NCI-H510A treated with DMSO at 0.1 percent for 48 hours (cell line): Measurements from ENCODE around the gene TMEM79.

Source experiments
- DNase-seq: peaks from one replicate; lab custom pipeline; 2025; lab: John Stamatoyannopoulos, UW

Gene TMEM79

GRCh38 chr1:156284112-156284511, at the start of gene TMEM79:
Gene TMEM79 (plus strand): TSS chr1:156284325. CDS start chr1:156285227, 902 bp downstream.
- DNase-seq, result peak; percentile 83

DNA sequence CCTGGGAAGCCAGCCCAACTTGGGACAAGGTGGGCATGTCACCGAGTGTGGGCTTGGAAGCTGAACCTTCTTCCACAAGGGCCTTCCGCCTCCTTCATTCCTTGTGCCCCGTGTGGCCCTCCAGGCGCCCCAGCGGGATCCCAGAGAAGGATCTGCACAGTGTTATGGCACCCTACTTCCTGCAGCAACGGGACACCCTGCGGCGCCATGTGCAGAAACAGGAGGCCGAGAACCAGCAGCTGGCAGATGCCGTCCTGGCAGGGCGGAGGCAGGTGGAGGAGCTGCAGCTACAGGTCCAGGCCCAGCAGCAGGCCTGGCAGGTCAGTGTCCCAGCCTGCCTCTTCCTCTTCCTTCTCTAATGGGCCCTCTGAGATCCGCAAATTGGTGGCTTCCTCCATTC, 48.0 kb upstream of the TMEM79 start:
- DNase-seq, result no peak

DNA sequence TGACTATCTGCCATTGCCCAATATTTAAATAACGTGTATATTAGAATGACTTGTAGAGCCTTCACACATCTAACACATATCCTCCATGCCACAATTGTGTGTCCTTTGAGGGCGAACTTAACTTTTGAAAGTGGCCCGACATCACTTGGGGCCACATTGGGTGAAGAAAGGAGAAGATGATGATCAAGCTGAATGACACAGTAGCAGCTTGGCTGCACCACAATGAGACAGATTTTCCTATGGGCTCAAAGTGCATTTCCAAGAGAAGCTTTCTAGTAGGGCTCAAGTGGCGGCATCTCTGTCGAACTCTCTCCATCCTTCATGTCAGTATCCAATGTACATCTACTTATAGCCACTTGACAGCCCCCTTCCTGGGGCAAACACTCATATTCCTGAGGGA, 45.9 kb upstream of the TMEM79 start:
- no peak for DNase-seq

DNA sequence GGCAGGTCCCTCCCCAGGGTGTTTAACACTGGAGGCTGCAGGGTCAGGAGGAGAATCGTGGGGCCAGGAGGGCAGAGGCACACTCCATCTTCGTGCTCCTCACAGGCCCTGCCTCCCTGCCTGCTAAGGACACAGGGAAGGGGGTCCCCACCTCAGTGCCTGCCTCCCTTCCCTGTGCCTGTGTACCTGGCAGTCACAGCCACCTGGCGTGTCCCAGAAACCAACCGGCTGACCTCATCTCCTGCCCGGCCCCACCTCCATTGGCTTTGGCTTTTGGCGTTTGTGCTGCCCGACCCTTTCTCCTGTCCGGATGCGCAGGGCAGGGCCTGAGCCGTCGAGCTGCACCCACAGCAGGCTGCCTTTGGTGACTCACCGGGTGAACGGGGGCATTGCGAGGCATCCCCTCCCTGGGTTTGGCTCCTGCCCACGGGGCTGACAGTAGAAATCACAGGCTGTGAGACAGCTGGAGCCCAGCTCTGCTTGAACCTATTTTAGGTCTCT, 42.8 kb upstream of the TMEM79 start:
- no peak for DNase-seq

GRCh38 chr1:156241926-156242325, 42.2 kb upstream of the TMEM79 start, which contains the start of gene BGLAP:
Gene BGLAP (plus strand): TSS chr1:156242184. CDS start chr1:156242232, 48 bp downstream.
- DNase-seq, result no peak

- DNase-seq, result no peak
These were observed 41.4 kb upstream of the TMEM79 start for GRCh38 chr1:156242738-156243137.

DNA sequence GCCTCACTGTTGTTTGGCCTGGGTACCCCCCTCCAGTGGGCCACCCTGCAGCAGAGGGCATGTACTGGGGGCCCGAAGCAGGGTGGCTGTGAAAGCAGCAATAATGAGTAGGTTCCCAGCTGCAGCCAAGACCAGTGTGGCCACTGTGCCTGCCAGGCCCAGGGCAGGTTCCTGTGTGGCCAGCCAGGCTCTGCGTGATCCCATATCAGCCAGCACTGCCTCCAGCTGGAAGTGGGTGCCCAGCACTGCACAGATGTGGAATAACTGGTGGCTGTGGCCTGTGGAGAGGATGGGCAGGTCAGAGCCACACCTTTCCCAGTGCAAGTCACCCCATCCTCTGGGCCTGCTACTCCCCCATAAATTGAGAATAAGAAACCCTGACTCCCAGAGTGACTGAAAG, 40.0 kb upstream of the TMEM79 start:
- no peak for DNase-seq

DNA sequence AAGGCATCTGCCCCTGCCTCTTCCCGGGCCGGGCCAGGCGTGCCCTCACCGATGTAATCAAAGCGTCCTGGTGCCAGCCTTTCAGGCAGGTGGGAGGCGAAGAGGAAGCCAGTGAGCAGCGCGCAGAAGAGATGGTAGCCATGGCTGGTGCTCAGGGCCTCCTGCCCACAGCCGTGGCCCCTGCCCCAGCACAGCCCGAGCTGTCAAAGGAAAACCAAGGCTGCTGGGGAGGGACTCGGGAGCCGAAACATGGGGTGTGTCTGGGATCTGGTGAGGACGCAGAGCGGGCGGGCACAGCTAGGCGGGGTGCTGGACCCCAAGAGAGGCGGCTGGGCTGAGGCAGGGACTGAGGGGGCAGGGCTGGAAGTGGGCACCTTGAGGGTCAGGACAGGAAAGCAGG, 39.4 kb upstream of the TMEM79 start:
- no peak for DNase-seq

DNA sequence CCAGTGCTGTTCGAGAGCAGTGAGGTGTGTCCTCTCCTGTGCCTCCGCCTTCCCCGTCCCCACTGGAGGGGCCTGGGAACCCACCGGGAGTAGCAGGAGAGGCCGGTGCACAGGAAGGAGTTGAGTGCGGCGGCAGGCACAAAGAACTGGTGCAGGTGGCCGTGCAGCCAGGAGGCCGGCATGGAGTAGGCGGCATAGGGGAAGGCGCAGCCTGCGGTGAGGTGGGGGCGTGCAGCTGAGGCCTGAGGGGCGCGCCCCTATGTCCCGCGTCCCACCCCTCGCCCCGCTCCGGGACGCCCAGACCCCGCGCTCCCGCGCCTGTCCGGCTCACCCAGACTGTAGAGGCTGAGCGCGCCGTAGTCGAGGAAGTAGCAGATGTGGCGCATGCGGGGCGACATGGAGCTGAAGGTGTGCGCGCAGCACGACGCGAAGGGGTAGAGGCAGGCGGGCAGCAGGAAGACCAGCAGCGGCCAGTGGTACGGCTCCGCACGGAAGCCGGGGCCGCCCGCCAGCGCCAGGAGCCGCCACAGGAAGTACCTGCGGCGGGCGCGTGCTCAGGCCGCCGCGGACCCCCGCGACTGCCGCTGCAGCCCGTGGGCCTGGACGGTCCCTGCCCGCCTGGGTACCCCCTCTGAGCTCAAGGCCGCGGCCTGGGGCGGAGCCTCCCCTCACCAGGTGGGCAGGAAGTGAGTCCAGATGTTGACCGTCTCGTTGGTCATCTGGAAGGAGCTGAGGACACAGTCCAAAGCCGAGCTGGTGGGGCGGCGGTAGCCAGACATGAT, 38.5 kb upstream of the TMEM79 start:
- peak; percentile 58 for DNase-seq

- no peak for DNase-seq
These were observed 37.8 kb upstream of the TMEM79 start for GRCh38 chr1:156246241-156246780.

- DNase-seq, result no peak
These were observed 37.2 kb upstream of the TMEM79 start for GRCh38 chr1:156246781-156247459.

DNA sequence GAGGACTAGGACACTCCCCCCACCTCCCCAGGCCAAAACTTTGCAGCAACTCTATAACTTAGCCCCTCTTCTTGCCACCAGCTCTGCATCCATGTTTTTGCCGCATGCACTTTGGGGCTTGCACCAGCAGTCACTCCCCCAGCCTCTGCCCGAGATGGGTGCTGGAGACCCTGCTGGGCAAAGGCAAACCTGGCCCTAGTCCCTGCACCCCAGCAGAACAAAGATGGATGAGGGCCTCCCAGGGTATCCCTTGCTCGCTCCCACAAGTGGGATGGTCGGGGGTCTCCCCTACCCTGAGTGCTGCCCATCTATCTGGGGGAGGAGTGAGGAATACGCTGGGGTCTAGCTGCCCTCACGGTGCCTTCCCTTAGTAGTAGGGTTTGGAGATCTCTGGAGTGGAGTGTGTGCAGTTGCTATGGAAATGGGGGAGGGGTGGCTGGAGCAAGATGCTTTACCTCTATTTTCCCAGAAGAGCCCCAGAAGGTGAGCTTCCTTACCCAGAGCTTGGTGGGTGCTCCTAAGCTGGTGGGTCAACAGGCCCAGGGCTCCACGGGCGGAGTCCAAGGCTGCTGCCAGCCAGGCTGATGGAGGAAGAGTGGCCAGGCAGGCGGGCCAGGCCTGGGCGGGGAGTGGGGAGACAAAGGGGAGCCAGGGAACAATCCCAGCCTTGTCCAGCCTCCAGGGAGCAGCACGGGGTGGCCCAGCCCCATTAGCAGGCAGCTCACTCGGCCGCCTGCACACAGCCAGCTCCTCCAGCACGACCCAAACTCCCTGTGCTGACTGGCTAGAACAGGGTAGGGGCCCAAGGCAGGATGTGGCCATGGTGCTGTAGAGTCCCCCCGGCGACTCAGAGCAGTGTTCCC, 36.4 kb upstream of the TMEM79 start, which contains the start of gene PAQR6:
PAQR6 (minus strand) TSS at position 597 of the 863 bp plus-strand sequence. CDS start 1,325 bp downstream, outside the sequence.
- DNase-seq, result no peak

DNA sequence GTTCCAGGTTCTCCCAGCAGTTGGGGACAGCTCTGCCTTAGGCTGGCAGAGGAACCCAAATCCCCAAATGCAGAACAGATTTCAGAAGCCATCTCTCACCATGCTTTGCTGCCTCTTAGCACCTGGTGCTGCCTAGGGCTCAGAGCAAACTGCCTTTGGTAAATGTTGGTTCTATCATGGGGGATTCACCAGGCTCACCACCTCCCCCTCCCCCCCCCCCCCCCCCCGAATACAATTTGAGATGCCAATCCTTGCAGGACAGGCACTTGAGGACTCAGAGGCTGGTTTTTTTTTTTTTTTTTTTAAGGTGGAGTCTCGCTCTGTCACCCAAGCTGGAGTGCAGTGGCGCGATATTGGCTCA, 35.8 kb upstream of the TMEM79 start:
- no peak for DNase-seq

- DNase-seq, result no peak
These were observed 34.5 kb upstream of the TMEM79 start for GRCh38 chr1:156249593-156249992.

- no peak for DNase-seq
These were observed 32.6 kb upstream of the TMEM79 start for GRCh38 chr1:156251527-156251926.

DNA sequence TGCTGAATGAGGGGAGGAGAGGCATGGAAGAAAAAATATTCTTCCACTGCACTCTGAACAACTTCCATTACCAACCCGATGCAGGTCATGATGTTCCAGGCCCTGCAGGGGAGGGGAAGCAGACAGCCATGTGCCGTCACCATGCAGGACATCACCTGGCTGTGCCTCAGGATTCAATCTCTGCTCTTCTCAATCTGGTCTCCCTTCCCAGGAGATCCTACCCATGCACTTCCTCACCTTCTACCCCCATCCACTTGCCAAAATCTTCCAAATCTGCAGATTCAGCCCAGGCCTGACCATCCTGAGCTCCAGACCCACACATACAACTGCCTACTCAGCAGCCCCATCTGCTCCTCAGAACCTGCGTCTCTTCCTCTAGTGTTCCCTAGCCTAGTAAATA, 30.5 kb upstream of the TMEM79 start:
- no peak for DNase-seq

DNA sequence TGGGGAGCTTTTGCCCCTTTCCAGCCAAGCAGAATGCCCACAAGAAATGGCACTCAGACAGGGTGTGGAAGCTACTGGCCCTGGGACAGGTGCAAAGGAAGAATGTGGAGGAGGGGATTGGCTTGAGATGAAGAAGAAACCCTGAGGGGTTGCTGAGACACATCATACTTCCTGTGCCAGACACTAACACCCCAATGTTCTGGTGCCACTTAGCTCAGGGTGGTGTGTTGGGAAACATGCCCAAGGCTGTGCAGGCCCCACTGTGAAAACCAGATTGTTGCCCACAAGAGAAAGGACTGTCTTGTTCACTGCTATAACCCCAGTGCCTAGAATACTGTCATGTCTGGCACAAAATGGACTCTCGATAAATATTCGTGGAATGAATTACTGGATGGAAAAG, 26.4 kb upstream of the TMEM79 start:
- DNase-seq, result no peak

GRCh38 chr1:156258859-156259258, 25.3 kb upstream of the TMEM79 start:
- DNase-seq, result no peak

GRCh38 chr1:156259805-156260204, 24.3 kb upstream of the TMEM79 start:
- DNase-seq, result no peak

- DNase-seq, result no peak
These were observed 23.2 kb upstream of the TMEM79 start for GRCh38 chr1:156260896-156261295.

- DNase-seq, result no peak
These were observed 21.5 kb upstream of the TMEM79 start for GRCh38 chr1:156262461-156263287.
